GM12878 (cell line): ENCODE results near the gene MICALL2. TPM values are rescaled to one million over a fixed set of nuclear protein-coding genes. Genes with fewer than 3 reads are reported as not detected.
A peak's percentile ranks its signal among the peaks of the same experiment; 100 is the strongest.

ENCODE experiments used
- BHLHE40 ChIP-seq, 2 experiments: fragments of 450-650 bp in 1 of 2; IDR thresholded peaks; 2 replicates each; pipeline ENCODE4 v1.6.1; 2011 to 2017; ENCODE audit warnings: low read depth in 2 of 2, borderline replicate concordance in 1 of 2, improper control_type of control experiment in 1 of 2, low read length in 1 of 2, mild to moderate bottlenecking in 1 of 2
- CBX3 ChIP-seq: fragments of 200-600 bp; sonication (generic); IDR thresholded peaks from 2 replicates; pipeline ENCODE4 v1.6.1; 2016; ENCODE audit warnings: low read depth, borderline replicate concordance
- IKZF2 ChIP-seq, 2 experiments: fragments of 450-650 bp; IDR thresholded peaks; 2 replicates each; pipeline ENCODE4 v1.6.1; 2017; ENCODE audit warnings: mild to moderate bottlenecking in 2 of 2, moderate library complexity in 2 of 2
- KLF5 ChIP-seq: fragments of 450-650 bp; IDR thresholded peaks from 2 replicates; pipeline ENCODE4 v1.6.1; 2014; ENCODE audit warnings: mild to moderate bottlenecking; ENCODE audit not compliant: partially characterized antibody
- MEF2B ChIP-seq: fragments of 450-650 bp; IDR thresholded peaks from 2 replicates; pipeline ENCODE4 v1.6.1; 2018; ENCODE audit warnings: mild to moderate bottlenecking, moderate library complexity; ENCODE audit not compliant: partially characterized antibody, poor library complexity, severe bottlenecking
- NFYB ChIP-seq: IDR thresholded peaks from 2 replicates; pipeline ENCODE4 v1.6.1; 2011; ENCODE audit warnings: low read depth, mild to moderate bottlenecking, low read length, improper control_type of control experiment, moderate library complexity; ENCODE audit not compliant: insufficient read depth
- NR2C1 ChIP-seq: fragments of 450-650 bp; IDR thresholded peaks from 2 replicates; pipeline ENCODE4 v1.6.1; 2017; ENCODE audit warnings: antibody characterized with exemption, mild to moderate bottlenecking, moderate library complexity
- PAX8 ChIP-seq: fragments of 450-650 bp; IDR thresholded peaks from 2 replicates; pipeline ENCODE4 v1.6.1; 2017; ENCODE audit warnings: mild to moderate bottlenecking, moderate library complexity
- RAD51 ChIP-seq: fragments of 450-650 bp; IDR thresholded peaks from 2 replicates; pipeline ENCODE4 v1.6.1; 2016; ENCODE audit warnings: moderate library complexity, mild to moderate bottlenecking, inconsistent platforms
- ZNF274 ChIP-seq: IDR thresholded peaks from one replicate; pipeline ENCODE4 v1.8.0; 2011; ENCODE audit not compliant: insufficient read length, insufficient read depth
- polyA plus RNA-seq, 11 experiments: library from polyadenylated mRNA; depleted of rRNA in 4 of 11; unstranded in 6 of 11; stranded (reverse) in 5 of 11; fragments of >200 nt; fragmentation: Nextera tagmentation in 4 of 11; fragmentation: Illumina TruSeq in 1 of 11; extraction: Ambion mirVana in 4 of 11; extraction: Trizol in 1 of 11; gene quantifications; 1 replicate in 1 of 11; 2 replicates in 10 of 11; pipeline versions ENCODE4 v1.2.1 to v1.2.3, GENCODE V29; 2011 to 2016; ENCODE audit warnings: inconsistent platforms in 2 of 11, missing spikeins in 2 of 11, low read depth in 1 of 11
- total RNA-seq, 4 experiments: library from RNA; depleted of rRNA in 3 of 4; stranded (reverse); fragments of >200 nt in 3 of 4; fragmentation: Illumina TruSeq in 1 of 4; extraction: Trizol in 1 of 4; gene quantifications; 2 replicates each; pipeline versions ENCODE4 v1.2.1 to v1.2.3, GENCODE V29; 2013 to 2021
- TF ChIP-seq, protein P1 (sequence below): IDR thresholded peaks from 2 replicates; pipeline ENCODE4 v1.6.1; 2012; ENCODE audit warnings: improper control_type of control experiment, low read depth, low read length; ENCODE audit not compliant: insufficient replicate concordance
- TF ChIP-seq, protein P2 (sequence below), 3 experiments: IDR thresholded peaks in 2 of 3; conservative IDR thresholded peaks in 1 of 3; 2 replicates each; pipeline ENCODE4 v1.5.1; 2011; ENCODE audit warnings: low read depth in 3 of 3, low read length in 3 of 3, mild to moderate bottlenecking in 3 of 3, control low read depth in 2 of 3, moderate library complexity in 2 of 3, inconsistent platforms in 1 of 3, mixed read lengths in 1 of 3; ENCODE audit not compliant: control insufficient read depth in 2 of 3, insufficient read depth in 1 of 3; ENCODE audit errors: extremely low read depth in 1 of 3

MICALL2 gene
- total and polyA plus RNA-seq, 10 of the 15 experiments (the other 5 are each of a cell fraction or from before 2014, with no cell fraction given) = 0.04 to 1.7 (median 0.83) TPM; not detected in 3

DNA sequence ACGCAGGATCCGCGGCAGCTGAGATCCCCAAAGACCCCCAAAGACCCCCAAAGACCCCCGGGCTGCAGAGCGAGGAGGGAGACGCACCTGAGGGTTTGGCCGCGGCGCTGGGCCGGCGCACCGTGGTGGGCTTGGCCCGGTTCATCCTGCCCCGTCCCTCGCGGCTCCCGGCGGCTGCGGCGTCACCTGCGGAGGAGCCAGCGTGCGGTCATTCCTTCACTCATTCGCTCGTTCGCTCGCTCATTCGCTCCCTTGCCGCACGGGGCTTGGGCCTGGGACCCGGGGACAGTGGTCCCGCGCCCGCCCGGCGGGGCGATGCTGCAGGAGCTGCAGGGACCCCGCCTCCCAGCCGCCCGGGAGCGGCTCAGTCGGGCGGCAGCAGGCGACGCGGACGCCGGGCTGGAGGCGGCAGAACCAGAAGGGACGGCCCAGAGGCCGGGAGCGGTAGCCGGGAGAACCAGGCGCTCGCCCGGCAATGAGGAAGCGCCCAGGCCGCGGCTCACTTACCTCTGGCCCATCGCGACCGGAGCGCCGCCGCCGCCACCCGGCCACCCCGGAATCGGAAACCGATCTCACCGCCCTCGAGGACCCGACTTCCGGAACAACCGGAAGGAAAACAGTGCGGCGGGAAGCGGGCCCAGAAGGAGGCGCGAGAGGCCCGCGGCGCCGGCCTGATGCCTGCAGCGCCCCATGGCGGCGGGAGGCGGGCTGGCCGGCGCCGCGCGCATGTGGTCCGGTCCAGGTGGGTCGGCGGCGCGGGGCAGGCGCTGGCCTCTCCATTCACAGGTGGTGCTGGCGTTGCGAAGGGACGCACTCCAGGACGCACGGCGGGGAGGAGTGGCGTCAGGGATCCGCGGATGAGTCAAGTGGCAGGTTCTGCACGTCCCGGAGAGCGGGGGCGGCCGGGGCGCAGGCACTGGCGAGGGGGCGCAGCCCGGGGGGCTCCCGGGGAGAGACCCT lies 44.8 kb upstream of the MICALL2 start, which contains the start of gene INTS1 (continued):
- TF ChIP-seq NR2C1 (peak; percentile 100), RAD51 (no peak), KLF5 (peak; percentile 81), PAX8 (no peak), CBX3 (no peak), IKZF2 (IDR thresholded peaks at IDR 0.05) (no peak), BHLHE40 (IDR thresholded peaks at IDR 0.05; ENCODE audit: borderline replicate concordance in 1 of 2, low read depth in 2 of 2, low read length in 1 of 2) (peak; percentile 53 to 74), ZNF274 (no peak), NFYB (no peak), MEF2B (no peak)
- TF ChIP-seq, protein P1, sequence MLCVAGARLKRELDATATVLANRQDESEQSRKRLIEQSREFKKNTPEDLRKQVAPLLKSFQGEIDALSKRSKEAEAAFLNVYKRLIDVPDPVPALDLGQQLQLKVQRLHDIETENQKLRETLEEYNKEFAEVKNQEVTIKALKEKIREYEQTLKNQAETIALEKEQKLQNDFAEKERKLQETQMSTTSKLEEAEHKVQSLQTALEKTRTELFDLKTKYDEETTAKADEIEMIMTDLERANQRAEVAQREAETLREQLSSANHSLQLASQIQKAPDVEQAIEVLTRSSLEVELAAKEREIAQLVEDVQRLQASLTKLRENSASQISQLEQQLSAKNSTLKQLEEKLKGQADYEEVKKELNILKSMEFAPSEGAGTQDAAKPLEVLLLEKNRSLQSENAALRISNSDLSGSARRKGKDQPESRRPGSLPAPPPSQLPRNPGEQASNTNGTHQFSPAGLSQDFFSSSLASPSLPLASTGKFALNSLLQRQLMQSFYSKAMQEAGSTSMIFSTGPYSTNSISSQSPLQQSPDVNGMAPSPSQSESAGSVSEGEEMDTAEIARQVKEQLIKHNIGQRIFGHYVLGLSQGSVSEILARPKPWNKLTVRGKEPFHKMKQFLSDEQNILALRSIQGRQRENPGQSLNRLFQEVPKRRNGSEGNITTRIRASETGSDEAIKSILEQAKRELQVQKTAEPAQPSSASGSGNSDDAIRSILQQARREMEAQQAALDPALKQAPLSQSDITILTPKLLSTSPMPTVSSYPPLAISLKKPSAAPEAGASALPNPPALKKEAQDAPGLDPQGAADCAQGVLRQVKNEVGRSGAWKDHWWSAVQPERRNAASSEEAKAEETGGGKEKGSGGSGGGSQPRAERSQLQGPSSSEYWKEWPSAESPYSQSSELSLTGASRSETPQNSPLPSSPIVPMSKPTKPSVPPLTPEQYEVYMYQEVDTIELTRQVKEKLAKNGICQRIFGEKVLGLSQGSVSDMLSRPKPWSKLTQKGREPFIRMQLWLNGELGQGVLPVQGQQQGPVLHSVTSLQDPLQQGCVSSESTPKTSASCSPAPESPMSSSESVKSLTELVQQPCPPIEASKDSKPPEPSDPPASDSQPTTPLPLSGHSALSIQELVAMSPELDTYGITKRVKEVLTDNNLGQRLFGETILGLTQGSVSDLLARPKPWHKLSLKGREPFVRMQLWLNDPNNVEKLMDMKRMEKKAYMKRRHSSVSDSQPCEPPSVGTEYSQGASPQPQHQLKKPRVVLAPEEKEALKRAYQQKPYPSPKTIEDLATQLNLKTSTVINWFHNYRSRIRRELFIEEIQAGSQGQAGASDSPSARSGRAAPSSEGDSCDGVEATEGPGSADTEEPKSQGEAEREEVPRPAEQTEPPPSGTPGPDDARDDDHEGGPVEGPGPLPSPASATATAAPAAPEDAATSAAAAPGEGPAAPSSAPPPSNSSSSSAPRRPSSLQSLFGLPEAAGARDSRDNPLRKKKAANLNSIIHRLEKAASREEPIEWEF = no peak
- TF ChIP-seq, protein P2, sequence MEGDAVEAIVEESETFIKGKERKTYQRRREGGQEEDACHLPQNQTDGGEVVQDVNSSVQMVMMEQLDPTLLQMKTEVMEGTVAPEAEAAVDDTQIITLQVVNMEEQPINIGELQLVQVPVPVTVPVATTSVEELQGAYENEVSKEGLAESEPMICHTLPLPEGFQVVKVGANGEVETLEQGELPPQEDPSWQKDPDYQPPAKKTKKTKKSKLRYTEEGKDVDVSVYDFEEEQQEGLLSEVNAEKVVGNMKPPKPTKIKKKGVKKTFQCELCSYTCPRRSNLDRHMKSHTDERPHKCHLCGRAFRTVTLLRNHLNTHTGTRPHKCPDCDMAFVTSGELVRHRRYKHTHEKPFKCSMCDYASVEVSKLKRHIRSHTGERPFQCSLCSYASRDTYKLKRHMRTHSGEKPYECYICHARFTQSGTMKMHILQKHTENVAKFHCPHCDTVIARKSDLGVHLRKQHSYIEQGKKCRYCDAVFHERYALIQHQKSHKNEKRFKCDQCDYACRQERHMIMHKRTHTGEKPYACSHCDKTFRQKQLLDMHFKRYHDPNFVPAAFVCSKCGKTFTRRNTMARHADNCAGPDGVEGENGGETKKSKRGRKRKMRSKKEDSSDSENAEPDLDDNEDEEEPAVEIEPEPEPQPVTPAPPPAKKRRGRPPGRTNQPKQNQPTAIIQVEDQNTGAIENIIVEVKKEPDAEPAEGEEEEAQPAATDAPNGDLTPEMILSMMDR (IDR thresholded peaks at IDR 0.05 in 2 of 3, conservative IDR thresholded peaks at IDR 0.05 in 1 of 3; ENCODE audit: control insufficient read depth in 2 of 3, extremely low read depth in 1 of 3, insufficient read depth in 1 of 3, low read depth in 3 of 3, low read length in 3 of 3) = peak; percentile 69 to 90 (median 88)
- TF ChIP-seq, all 136 proteins: peak for 66
